HG03342 (cell line): ENCODE results near the gene KLHDC4.
"Not testable (repeated sequence)": the region's sequence is repeated elsewhere in the genome, so short reads cannot be mapped to it uniquely, and the experiment has no call there.

Source experiments
- ATAC-seq: cut with Tn5 transposase; IDR thresholded peaks from one replicate; pipeline ENCODE4 v1.9.1; 2021; ENCODE audit warnings: mild to moderate bottlenecking, moderate library complexity; ENCODE audit not compliant: unreplicated experiment

The KLHDC4 gene

GRCh38 chr16:87685766-87686165 lies 80.0 kb downstream of the KLHDC4 start:
- no peak for ATAC-seq

DNA sequence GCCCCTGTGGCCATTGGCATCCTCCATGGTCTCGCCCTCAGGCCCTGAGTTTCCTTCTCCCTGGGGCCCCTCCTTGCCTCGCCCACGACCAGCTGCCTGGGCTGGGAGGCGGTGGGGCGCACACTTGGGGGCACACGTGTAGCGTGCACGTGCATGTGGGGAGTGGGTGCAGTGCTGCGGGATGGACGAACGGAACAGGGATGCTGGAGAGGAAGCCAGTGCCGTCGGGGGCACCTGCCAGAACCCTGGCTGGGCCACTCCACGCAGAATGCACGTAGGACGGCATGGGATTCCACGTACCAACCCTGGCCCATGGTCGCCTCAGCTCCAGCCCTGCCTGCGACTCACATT lies 80.4 kb downstream of the KLHDC4 start:
- ATAC-seq, result no peak

DNA sequence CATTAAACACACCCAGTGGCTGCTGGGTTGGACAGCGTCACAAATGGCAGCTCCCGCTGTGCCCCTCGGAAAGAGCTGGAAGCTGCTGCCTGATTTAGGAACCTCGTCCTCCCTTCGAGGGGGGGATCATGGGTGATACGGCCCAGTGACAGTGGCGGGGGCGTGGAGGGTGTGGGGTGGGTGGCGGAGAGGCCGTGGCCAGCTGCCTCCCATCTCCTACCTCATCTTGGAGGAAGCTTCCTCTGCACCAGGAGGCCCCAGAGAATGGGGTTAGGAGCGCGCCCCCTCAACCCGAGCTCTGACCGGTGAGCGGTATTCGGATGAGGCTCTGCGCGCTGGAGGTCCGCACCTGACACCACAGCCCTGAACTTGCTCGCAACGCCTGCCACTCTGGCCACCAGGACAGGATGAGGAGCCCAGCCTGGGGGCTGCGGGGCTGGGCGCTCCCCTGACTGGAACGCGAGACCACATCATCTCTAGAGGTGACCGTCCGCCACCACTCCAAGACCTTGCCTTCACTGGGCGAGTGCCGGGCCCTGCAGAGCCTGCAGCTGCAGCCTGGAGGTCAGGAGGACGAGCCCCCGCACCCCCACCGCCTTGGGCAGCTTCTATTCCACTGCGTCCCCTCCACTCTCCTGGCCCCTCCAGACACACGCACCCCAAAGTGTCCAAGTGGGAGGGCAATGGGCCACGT lies 80.9 kb downstream of the KLHDC4 start:
- no peak for ATAC-seq

- ATAC-seq, result no peak
Measured at GRCh38 chr16:87684106-87684677, 81.6 kb downstream of the KLHDC4 start.

DNA sequence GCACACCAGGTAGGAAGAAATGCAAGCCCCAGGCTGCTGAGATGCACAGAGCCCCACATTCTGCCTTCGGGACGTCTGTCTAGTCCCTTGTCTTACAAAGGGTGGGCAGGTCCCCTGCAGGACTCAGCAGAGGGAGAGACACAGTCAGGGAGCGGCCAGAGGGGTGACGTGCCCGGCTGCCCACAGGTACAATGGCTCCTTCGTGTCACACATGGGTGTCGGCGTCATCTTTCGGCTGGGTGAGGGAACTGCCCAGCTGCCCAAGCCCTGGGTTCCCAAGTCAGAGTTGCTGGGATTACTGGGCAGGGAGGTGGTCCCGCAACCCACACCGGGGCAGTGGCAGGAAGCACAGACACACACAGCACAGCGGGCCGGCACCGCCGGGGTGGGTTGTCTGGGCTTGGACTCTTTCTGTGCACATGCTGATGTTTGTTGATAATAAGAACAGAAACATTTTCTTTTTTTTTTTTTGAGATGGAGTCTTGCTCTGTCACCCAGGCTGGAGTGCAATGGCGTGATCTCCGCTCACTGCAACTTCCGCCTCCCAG lies 82.9 kb downstream of the KLHDC4 start:
- ATAC-seq, result no peak

DNA sequence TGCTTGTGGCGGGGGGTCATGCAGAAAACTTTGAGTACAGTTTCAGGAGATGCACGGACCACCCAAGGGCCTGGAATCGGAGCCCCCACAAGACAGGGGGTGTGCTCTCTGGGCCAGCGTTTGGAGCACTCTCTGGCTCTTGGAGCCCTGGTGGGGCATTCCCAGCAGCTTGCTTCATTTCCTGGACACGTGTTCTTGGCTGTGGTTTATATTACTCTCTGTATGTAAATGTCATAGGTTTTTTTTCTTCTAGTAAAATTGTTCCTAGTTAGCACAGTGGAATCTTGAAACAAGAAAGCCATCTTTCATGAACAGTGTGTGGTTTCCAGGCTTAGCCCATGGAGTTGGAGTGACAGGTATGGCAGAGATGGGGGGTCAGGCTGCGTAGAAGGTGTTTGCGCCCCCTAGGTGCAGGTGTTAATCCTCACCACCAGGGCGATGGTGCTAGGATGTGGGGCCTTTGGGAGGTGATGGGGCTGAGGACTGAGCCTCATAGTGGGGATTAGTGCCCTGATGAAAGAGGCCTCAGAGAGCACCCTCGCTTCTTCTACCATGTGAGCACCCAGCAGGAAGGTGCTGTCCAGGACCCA lies 83.7 kb downstream of the KLHDC4 start:
- no peak for ATAC-seq

- ATAC-seq, result not testable (repeated sequence)
Measured at GRCh38 chr16:87681051-87681602, 84.7 kb downstream of the KLHDC4 start.

DNA sequence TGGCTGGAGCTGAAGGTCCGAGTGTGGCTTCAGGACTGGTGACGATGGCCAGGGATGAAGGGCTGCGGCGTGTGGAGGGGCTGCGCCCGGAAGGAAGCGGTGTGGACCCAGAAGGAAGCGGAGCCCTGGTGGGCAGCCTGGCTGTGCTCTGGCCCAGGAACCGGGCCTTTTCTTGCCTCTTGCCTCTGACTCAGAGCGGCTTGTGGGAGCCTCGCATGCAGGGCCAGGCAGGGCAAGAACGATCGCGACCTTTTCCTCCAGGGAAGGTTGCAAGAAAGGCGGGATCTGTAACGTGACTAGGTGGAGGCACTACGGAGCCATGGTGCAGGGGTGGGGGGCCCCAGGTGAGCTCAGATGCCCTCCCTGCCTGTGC lies 85.5 kb downstream of the KLHDC4 start:
- no peak for ATAC-seq

DNA sequence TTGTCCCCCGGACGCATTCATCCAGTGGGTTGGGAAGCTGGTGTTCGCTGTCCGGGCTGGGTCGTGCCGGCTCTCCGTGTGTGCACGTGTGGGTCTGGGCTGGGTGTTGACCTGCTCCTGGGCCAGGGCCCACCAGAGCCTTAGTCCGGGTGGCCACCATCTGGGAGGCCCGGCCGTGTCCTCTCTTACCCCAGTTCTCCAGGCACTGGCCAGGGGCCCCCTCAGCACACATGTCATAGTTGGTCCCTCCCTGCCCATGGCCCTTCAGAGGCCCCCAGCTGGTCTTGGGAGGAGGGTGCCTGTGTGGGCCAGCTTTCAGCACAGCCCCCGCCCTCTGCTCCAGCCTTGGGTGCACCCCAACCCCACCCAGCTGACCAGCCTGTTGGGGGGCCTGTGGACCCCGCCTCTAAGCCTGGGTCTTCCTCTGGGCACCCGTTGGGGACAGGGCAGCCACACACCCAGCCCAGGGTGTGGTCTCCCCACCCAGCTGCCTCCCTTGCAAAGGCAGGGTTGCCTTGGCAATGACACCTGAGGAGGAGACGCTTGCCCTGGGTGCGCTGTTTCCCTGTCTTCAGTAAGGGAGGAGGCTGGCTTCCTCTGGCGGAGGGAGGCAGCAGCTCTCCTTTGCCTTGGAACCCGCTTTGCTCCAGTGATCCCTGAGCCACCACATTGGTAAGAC lies 86.1 kb downstream of the KLHDC4 start:
- no peak for ATAC-seq

DNA sequence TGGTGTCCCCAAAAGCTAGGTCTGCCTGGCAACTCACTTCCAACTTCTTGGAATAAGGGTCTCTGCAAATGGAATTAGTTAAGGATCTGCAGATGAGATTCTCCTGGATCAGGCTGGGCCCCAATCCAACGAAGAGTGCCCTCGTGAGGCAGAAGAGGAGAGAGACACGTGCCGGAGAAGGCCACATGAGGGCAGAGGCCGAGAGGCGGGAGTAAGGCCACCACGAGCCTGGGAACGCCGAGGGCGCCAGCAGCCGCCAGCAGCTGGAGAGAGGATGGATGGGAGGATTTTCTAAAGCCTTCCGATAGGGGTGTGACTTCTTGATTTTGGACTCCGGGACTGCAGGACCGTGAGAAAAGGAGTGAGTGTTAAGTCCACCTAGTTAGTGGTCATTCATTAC lies 87.2 kb downstream of the KLHDC4 start:
- ATAC-seq, result no peak

GRCh38 chr16:87677830-87678229 lies 88.0 kb downstream of the KLHDC4 start:
- no peak for ATAC-seq

GRCh38 chr16:87675111-87675719 lies 90.6 kb downstream of the KLHDC4 start:
- ATAC-seq, result no peak

DNA sequence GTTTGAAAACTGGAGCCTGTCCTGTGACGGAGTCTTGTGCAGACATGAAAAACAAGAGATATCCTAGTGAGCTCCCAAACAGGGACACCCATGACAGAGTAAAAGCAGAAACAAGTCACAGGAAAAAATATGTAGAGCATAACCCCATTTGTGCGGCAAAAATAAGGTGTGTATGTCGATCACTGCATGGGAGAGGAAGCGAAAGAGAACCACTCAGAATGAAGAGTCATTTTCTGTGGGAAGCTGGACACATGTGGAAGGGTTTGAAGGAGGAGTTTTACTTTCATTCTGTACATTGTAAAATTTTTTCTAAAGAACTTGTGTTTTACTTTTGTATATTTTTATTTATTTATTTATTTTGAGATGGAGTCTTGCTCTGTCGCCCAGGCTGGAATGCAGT lies 91.4 kb downstream of the KLHDC4 start:
- no peak for ATAC-seq

GRCh38 chr16:87671715-87672270 lies 94.0 kb downstream of the KLHDC4 start:
- ATAC-seq, result no peak

DNA sequence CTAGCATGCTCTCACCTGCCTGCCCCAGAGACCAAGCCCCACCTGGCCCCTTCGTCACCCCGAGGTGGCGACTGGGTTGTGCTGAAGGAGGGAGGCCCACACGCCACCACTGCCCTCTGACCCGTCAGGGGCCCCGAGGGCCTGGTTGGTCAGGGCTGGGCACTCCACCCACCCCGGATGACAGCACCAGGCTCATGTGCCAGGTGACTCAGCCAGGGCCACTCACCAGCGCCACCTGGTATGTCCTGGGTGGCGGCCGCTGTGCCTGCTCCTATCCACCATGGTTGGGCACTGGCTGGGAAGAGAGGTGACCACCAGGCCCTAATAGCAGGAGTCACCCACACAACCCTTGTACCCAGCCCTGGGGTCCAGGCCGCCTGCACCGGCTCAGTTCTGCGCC lies 94.6 kb downstream of the KLHDC4 start:
- no peak for ATAC-seq

GRCh38 chr16:87669672-87670071 lies 96.1 kb downstream of the KLHDC4 start:
- no peak for ATAC-seq

- no peak for ATAC-seq
Measured at GRCh38 chr16:87667946-87668345, 97.8 kb downstream of the KLHDC4 start.

- ATAC-seq, result no peak
Measured at GRCh38 chr16:87667443-87667842, 98.3 kb downstream of the KLHDC4 start.

DNA sequence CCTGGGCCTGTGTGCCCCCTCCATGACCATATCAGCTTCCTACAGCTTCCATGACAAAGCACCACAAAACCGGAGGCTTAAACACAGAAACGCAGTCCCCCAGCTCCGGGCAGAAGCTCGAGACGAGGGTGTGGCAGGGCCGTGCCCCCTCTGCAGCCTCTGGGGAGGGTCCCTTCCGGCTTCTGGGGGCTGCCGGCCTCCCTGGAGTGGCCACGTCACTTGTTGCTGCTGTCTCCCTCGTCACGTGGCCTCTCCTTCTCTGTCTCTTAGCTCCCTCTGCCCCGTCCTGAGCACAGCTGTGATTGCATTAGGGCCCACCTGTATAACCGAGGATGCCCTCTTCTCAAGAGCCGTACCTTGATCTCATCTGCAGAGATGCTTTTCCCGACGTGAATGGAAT lies 98.9 kb downstream of the KLHDC4 start:
- ATAC-seq, result no peak

- ATAC-seq, result no peak
Measured at GRCh38 chr16:87665193-87665592, 100.6 kb downstream of the KLHDC4 start.

DNA sequence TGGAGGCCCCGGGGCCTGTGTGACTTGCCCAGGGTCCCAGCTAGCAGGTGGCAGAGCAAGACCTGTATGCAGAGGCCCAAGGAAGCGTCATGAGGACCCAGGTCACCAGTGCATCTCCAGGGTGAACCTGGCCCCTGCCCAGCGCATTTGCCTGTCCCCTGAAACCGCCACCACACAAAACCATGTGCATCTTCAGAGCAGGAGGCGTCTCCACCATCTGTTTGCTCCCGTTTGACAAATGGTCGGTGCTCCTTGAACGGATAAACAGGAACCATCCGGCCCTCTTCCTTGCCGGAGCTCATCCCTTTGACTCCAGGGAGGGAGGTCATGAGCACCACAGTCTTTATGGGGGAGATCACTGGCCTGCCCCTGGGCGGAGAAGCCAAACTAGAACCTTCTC lies 101.0 kb downstream of the KLHDC4 start:
- no peak for ATAC-seq
